HG03469 (cell line): ENCODE results near the gene IGF1R.

Experiments
- ATAC-seq: cut with Tn5 transposase; IDR thresholded peaks from one replicate; pipeline ENCODE4 v1.9.1; 2021; ENCODE audit warnings: mild to moderate bottlenecking, moderate library complexity, moderate number of reproducible peaks; ENCODE audit not compliant: unreplicated experiment

The IGF1R gene

DNA sequence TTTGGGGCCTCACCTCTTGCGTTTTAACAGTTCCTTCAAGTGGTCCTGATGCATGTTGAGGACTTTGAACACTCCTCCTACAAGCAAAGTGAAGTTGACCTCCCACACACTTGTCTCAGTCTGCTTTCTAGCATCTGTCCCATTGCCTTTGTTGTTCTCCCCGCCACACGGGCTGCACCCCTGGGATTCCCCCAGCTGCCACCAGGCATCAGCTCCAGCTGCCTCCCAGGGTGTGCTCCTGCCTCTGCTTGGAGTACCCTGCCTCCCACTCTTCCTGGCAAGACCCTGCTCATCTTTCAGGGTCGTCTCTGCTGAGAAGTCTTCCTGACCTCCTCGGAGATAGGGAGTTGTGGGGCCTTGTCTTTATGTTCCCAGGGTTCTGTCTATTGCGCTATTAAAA, 52.2 kb downstream of the IGF1R start:
- no peak for ATAC-seq

DNA sequence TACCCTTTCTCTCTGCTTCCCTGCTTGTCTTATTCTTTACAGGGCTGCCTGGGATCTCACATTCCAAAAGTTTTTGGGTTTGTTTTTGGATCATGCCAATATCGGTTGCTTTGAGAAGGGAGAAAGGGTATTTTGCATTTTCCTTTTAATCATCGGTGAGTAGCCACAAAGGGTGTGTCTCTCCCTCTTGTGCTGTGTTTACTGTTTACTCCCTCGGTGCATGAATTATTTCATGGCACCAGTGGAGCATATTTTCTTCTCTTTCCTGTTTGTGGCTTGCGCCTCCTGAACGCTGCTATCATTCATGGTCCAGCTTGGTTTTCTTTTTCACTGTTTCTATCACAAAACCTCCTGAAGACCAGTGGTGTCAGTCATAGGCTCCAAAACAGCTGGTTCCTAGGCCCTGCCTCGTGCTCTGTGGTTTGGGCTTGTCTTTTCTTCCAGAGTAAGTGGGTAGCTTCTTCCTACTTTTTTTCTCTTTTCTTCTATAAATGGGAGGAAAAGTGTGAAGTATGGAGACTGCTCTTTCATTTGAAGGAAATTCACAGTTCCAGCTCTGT, 54.9 kb downstream of the IGF1R start:
- ATAC-seq: no peak

DNA sequence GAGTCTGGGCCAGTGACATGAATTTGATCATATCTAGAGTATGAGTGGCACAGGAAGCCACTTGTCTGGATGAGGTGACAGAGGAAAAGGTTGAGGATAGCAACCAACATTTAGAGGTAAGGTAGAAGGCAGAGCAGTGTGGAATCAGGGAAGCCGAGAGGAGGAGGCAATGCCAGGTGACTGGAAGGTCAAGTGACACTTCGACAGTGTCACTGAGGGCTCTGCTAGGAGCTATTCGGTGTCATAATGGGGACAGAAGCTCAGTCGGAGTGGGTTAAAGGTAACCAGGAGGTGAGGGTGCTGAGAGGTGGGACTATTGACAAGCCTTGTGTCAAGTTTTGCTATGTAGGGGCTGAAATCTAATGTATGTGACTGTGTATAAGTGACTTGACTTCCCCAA, 56.7 kb downstream of the IGF1R start:
- no peak for ATAC-seq

DNA sequence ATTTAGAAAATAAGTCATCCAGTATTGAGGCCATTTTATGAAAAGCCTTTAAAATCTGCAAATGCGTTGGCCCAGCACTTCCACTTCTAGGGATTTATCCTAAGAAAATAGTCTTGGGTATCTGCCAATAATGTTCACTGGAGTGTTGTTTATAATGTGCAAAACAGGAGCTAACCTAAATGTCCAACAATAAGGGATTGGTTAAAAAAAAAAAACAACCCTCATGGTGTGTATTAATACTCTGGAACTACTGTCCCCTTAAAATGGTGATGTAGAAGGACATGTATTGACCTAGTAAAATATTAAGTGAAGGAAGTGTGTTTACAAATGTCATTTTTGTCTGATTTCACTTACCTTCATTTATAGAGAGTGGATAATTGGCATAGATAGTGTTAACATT, 58.0 kb downstream of the IGF1R start:
- ATAC-seq: no peak

DNA sequence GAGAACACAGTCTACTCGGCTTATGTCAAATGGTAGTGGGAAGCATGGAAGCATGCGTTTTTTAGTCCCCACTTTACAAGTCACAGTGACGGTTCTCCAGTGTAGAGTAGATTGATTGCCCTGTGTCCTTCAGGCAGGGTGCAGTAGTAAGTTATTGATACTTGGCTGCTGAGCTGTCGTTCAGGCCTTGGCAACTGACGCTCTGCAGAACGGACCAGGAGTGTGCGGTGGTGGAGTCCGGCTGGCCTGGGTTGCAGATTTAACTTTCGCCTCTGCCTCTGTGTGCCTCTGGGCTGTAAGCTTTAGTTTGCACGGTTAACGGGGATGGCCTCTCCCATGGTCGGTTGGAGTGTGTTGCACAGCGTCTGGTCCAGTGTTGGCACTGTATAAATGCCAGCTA, 58.6 kb downstream of the IGF1R start:
- no peak for ATAC-seq

DNA sequence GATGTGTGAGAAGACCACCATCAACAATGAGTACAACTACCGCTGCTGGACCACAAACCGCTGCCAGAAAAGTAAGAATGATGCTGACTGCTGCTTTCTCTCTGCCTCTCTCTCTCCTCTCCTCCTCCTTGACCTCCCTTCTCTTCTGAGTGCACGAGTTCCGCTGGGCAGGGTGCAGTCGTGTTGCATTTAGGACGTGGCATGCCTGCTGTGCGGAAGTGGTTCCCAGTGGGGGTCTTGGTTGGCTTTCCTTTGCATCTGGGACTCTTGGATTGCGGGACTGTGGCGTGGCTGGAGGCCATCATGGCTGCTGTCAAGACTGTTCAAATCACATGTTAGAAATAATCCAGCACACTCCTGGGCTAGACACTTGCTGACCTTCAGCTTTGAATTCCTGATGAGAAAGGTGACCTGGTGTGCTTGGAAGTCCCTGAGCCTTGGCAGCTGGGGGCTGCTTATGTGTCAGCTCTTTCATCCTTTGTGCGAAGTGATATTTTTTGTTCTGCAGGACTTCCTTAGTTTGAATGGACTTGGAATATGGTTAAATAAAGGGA, 59.8 kb downstream of the IGF1R start:
- ATAC-seq: no peak

DNA sequence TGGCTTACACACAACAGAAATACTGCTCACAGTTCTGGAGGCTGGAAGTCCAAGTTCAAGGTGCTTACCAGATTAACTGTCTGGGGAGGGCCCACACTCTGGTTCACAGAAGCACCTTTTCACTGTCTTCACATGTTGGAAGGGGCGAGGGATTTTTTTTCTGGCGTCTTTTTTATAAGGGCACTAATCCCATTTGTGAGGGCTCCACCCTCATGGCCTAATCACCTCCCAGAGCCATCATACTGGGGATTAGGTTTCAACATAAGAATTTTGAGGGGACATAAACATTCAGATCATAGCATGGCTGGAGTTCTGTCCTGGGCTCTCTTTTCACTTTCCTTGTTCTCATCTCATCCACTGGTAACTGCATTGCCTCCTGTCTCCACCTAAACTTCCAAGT, 63.5 kb downstream of the IGF1R start:
- no peak for ATAC-seq

DNA sequence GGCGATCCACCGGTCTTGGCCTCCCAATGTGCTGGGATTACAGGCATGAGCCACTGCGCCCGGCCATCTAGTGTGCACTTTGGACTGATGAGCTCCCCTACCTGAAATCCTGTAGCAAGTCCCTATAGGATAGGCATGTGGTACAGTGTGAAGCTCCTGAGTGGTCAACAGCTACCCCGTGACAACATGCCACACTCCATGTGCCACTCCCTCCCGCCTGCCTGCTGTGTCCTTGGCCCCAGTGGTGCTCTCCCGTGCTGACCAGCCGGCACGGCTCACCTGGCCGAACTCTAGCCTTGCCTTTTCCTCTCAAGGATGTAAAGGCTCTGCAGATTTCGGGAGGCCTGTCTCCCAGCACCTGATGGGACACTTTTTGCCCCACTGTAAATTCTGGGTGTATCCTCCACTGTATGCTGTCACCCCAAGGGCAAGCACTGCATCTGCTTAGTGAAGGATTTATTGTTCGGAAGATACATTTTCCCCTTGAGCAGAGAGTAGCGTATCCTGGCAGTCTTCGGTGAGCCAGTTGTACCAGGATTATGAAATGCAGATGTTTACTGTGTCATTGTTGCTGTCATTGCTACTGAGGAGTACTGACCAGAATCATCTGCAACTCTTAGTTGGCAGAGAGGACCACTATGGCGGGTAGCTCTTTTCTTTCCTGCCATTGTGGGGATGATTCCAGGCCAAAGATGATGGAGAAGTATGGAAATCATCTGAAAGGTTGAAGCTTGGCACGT, 64.7 kb downstream of the IGF1R start:
- ATAC-seq: no peak

DNA sequence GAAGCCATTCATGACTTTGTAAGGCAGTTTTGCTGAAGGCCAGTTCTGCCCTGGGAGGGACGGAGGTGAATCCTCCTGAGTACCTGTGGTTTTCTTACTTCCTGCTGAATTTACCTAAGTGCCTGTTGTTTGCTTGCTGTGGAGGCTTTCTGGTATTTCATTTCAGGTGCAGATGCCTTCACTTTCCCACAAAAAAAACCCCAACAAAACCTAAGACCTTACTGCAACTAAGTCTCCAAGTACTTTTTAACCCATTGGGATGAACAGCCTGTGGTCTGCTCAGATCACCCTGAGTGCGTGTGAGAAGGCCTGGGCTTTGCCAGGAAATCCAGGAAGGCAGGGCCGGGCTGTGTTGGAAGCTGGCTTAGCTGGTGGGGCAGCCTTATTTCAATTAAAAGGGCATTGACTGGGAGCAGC, 65.3 kb downstream of the IGF1R start:
- ATAC-seq: no peak

DNA sequence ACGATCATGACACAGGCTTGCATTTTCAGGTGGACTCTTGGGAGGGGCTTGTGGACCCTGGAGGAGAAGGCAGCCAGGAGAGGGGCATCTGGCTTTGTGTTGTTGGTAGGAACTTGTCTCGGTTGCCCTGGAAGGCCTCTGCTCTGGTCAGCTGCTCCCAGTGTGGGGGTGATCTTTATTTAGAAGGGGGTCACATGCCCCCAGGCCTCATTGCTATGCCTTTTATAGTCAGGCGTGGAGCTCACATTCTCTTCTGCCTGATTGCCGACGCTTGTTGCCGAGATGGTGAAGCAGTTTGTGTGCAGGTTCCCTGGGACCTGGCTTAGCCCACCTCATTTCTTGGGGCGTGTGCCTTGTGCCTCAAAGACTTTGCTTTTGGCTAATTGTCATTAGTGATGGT, 66.6 kb downstream of the IGF1R start:
- no peak for ATAC-seq

DNA sequence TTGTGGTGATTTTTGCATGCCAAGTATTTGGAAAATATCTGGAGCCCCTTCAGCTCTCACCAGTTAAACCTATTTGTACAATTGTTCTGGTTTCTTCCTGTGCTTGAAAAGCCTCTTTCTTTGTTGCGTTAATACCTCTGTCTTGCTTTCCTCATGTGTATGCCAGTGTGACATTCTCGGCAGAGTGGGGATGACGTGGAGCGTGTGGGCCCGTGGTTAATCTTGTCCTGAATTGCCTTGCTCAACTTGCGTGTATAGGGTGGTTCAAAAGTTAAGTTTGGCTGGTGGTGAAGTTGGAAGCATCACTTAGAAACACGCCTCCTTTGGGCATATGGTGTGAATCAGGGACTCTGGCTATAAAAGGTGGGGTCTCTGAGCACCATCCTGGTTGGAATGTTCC, 67.1 kb downstream of the IGF1R start:
- ATAC-seq: no peak

DNA sequence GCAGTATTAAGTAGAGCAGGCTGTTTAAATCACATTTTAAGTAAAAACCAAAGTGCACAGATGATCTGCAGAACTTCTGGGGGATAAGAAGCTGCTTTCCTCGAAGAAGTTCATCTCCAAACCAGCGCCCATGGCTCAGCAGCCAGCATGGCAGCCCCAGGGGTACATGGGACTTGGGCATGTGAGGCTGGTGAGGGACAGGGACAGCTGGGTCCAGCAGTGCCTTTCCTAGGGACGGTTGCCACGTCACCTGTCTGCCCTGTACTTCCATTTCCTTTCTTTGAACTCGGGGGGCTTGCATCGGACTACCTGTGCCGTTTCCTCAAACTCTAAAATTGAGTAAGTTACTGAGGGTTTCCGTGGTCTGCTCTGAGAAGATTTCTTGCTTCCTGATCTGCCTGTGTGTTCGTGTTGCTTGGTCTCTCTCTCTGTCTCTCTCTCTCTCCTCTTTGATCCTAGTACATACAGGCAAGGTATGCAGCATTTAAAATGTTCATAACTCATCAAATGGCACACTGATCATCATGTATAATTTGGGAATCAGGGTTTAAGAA, 67.6 kb downstream of the IGF1R start:
- no peak for ATAC-seq

DNA sequence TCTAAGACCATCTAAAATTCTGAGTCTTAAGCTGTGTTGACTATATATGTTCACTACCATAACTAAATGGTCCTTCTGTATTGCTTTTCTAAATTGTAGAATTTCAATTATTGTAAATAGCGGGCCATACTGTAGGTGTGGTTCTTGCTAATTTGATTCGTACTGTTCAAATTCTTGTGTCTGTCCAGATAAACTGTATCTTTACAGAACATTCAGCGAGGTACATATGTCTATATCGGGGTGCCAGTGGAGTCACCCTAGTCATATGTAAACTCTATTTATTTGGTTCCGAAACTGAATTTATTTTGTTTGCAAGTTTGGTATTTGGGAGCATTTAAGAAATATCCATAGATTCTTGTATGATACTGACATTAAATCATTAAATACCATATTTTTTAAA, 69.0 kb downstream of the IGF1R start:
- no peak for ATAC-seq

DNA sequence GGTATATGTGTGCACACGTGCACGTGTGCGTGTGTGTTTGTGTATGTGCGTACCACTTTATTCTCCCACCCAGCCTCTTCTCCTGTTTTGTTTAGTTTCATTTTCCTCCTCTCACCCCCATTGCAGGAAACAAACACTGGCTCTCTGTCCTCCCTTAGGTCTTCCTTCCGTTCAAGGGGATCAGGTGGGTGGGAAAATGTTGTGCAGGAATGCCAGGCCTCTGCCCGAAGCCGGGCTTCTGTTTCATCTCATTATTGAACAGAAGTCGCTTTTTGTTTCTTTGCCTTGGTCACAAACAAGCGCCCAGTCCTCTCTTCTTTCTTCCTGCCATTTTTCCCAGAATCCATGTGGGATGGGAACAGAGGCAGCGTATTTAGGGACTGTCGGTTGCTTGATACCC, 69.6 kb downstream of the IGF1R start:
- ATAC-seq: no peak

DNA sequence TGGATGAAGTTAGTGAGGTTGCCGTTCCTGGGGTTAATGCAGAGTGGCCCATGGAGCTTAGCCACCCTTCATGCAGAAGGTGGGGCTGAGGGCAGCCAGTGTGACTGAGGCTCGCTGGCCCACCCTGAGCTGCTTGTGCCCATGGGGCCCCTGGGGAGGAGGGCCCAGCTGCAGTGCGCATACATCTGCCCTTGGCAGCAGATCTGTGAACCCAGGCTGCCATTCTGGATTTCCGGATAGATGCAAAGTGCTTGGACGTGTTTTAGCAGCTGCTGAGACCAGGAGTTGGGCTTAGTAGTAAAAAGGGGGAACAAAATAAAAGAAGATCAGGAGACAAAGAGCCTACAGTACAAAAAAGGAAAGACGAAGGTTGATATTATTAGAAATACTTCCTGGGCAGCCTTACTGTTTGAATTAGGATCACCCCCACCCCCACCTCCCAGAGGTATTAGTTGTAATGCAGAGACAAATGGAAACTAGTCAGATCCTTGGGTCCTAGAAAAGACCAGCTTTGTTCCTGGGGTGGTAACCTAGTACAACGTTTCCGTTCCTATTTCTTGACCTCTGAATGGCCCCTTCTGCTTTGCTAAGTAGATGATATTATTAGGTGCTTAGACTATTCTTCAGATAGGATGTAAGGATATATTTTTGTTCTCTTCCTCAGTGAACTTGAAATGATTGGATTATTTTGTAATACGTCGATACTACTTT, 70.2 kb downstream of the IGF1R start:
- ATAC-seq: no peak

DNA sequence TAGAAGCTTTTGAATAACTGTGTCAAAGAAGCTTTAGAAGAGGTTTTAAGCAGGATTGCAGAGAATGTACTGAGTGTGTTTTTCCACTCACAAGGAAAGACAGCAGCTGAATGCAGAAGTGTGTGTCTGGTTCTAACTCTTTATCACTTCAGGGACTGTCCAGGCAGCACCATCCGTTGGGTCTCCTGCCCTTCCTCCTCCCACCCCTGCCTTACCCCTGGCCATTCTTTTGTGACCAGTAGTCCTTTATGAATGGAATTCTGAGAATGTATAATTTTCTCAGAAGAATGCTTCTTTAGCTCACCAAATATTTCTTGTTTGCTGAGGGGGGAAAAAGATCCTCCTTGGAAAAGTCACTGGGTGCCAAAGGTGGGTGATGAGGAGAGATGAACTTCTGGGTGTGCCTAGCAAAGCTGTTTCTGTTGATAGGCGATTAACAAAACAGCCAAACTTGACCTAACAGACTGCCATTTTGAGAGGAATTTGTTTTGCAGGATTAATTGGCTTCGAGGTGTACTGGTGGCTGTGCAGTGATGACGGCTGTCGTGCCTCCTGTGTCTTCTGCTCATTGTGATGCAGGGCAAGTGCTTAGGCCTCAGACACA, 70.9 kb downstream of the IGF1R start:
- no peak for ATAC-seq

DNA sequence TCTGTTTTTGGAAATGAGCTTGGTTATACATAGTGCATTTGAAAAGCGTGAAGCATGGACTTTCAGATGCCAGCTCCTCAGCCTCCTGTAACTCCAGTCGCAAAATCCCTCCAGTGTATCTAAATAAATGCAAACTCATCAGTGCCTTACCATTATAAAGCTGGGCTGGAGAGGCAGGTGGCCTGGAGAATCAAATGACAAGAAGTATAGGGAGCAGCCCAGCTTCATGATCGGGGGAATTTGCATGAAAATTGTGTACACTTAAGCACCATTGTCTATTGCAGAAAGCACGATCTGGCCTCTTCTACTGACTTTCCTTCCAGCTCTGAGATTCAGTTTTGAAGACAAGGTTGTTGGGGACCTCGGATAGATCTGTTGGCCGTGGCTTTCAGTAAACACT, 71.7 kb downstream of the IGF1R start:
- ATAC-seq: no peak

DNA sequence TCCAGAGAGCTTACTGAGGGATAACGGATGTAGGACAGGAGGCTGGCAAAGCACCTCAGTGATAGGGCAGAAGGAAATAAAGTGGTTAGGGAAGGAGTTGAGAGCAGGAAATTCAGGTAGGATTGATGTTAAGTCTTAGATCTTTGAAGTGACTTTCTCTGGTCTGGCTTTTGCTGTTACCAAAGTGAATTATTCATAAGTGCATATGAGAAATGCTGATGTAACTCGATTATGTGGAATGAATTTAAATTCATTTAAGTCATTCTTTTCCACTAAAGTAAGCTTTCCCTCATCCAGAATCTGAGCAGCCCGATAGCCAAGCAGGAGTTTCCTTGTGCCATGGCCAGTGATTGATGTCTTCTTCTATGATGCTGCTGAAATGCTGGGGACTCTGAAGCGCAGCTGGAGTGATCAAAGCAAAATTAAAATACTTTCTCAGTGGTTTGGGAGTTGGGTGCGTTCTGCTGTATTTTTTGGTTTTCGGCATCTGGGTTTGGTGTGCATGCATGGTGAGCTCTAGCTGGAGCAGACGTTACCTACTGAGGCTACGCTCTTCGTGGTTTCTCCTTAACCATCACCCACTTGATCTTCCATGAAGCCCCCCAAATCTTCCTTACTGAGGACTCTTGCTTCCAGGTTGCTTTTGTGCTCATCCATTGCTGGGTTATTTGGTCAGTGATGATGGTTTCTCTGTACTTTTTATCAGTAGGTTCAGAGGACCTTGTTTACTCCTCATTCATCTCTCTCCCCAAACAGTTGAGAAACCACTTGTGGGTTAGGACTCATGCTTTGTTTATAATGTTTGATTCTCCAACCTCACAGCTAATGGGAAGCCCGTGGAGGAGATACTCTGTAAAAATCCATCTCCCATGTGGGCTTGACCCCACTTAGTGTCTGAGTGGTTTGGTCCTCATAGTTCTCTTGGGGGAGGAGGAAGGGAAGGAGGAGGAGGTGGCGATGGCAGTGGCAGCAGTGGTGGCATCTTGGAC, 72.5 kb downstream of the IGF1R start:
- no peak for ATAC-seq

DNA sequence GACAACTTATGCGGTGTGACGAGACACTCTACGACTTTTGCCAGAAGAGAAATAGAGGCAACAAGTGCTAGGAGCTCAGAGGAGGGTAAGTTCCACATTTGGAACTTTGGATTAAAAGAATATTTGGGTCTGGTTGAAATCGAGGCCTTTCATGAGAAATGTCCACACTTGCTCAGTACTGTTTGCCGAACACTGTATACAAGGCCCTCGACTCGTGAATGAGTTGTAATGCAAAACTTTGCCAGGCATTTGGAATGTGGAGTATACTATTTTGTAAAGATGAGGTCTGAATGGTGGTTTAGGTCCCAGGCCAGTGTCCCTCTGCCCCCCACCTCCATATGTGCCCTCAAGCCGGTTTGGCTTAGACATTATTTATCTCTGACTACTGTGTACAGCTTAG, 73.9 kb downstream of the IGF1R start:
- no peak for ATAC-seq

DNA sequence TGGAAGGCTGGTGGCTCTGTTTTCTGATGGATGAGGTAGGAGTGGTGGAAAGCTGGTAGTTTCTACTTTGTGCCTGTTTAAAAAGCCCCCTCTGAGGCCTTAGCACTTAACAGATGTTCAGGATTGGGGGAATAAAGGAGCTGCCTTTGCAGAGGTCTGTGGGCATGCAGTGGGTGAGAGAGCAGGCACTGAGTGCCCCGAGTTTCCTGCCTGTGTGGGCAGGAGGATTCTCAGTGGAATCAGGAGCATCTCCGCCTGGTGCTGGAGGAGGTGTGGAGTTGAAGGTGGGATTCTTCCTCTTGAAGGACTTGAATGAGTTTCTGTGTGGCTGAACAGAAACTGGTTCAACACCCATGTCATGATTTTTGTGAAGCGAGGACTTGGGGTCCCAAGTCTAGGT, 74.3 kb downstream of the IGF1R start:
- no peak for ATAC-seq
